ENCODE results near the gene GJA1.
"Not testable (repeated sequence)": the region's sequence is repeated elsewhere in the genome, so short reads cannot be mapped to it uniquely, and the experiment has no call there.

GRCh38 chr6:121446705-121447104 lies 11.3 kb downstream of the GJA1 start:
- TF ChIP-seq, protein P1, sequence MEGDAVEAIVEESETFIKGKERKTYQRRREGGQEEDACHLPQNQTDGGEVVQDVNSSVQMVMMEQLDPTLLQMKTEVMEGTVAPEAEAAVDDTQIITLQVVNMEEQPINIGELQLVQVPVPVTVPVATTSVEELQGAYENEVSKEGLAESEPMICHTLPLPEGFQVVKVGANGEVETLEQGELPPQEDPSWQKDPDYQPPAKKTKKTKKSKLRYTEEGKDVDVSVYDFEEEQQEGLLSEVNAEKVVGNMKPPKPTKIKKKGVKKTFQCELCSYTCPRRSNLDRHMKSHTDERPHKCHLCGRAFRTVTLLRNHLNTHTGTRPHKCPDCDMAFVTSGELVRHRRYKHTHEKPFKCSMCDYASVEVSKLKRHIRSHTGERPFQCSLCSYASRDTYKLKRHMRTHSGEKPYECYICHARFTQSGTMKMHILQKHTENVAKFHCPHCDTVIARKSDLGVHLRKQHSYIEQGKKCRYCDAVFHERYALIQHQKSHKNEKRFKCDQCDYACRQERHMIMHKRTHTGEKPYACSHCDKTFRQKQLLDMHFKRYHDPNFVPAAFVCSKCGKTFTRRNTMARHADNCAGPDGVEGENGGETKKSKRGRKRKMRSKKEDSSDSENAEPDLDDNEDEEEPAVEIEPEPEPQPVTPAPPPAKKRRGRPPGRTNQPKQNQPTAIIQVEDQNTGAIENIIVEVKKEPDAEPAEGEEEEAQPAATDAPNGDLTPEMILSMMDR (IDR thresholded peaks at IDR 0.05): not testable (repeated sequence)
- not testable (repeated sequence) for TF ChIP-seq POLR2A (IDR thresholded peaks at IDR 0.05)

Data from adrenal gland (tissue), 5 donors.